C1 segment of cervical spinal cord (tissue), 14 donors: ENCODE data around the gene MAPK12.

ENCODE experiments used
- DNase-seq, 14 donors: peaks; one replicate each; lab custom pipeline; 2025; lab: John Stamatoyannopoulos, UW

The MAPK12 gene

DNA sequence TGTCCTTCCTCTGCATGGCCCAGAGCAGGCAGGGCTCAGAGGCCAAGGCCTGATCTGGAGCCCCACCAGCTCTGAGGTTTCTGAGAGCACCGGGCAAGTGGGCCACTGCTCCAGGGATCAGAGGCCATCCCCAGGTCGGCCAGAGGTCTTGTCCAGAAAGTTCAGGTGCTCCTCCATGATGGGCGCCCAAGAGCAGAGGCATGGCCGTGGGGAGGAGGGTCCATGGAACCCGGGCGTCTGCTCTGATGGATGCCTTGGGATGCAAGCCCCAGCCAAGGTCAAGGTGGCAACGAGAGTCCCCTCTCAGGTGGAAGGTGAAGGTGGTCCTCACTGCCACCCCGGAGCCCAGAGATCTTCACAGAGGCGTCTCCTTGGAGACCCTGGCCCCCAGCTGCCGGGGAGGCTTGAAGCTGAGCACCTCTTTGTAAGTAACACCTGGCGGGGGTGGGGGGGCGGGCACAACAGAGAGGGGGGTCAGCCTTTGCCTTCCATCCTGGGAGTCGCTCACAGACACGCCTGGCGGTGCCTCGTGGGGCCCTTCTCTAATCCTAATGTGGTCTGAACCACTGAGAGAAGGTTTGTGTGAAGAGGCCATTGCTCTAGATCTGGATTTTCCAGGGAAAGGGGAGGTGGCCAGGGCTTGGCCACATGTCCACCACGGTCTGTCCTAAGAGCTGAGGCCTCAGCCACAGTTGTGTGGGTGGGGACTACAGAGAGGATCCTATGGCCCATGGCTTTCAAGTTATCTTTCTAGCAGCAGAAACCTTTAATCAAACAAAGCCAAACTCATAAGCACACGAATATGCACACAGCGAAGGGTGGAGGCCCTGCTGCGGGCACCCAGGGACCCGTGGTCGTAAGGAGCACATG is 8.2 kb downstream of the MAPK12 start:
- DNase-seq = no peak

DNA sequence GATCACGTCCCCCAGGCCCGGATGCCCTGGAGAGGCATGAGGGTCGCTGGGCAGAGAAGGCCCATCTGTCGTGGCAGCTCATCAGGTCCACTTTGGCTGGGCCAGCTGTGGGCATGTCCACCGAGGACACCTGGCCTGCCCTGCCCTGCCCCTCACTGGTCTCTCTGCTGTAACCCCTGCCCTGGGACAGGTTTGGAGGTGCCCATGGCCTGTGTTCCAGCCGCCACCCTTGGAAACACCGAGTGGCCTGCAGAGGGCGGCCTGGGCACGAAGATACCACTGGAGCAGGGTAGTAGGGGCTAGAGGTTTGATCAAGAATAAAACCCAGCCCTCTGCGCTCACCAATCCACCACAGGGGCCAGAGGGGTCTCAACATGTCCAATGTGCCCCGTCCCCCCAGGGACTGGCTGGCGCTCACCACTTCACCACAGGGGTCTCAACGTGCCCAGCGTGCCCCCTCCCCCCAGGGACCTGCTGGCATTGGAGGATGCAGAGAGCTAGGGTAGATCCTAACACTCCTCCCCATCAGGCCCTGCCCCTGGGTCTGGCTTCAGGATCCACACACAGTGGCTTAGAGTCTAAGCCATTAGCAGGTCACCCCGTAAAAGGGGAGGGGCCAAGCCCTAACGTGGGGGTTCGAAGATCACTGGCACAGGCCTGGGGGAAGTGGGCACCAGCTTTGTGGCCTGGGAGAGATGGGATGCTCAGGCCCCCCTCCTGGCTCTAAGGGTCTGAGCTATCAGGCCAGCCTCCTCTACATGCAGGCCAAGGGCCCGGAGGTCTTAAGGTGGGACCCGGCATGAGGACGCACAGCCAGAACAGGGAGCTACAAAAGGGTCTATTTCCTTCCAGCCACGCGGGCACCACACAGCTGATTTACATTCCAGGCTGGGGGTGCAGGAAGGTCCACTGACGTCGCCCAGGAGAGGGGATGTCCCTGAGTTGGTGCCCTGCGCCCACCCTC is 9.1 kb downstream of the MAPK12 start:
- DNase-seq = peak in 4 of 14 donors; percentile 11 to 58 (median 33)

DNA sequence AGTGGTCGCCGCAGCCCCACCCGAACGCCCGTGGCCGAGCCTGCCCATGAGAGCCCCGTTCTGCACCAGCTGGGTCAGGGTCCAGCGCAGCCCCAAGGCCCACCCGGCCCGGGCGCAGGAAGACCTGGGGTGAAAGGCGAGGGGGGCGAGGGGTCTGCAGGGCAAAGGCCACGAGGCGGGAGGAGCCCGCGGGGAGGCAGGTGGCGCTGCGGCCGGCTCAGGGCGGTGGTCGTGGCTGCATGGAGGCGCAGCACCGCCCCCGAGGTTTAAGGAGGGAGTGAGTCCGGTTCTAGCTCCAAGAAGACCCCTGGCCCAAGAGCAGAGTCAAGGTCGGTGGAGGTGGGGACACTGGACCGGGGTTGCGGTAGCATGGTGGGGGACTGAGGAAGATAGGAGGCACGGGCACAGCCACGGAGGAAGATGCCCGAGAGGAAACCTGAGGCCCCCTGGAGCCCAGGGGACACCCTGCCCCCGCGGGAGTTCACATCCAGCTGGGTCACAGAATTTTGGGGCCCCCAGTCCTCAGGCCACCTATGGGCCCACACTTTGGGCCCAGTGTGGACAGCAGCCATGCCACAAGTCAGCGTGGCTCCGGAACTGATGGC is 9.9 kb downstream of the MAPK12 start:
- no peak for DNase-seq

DNA sequence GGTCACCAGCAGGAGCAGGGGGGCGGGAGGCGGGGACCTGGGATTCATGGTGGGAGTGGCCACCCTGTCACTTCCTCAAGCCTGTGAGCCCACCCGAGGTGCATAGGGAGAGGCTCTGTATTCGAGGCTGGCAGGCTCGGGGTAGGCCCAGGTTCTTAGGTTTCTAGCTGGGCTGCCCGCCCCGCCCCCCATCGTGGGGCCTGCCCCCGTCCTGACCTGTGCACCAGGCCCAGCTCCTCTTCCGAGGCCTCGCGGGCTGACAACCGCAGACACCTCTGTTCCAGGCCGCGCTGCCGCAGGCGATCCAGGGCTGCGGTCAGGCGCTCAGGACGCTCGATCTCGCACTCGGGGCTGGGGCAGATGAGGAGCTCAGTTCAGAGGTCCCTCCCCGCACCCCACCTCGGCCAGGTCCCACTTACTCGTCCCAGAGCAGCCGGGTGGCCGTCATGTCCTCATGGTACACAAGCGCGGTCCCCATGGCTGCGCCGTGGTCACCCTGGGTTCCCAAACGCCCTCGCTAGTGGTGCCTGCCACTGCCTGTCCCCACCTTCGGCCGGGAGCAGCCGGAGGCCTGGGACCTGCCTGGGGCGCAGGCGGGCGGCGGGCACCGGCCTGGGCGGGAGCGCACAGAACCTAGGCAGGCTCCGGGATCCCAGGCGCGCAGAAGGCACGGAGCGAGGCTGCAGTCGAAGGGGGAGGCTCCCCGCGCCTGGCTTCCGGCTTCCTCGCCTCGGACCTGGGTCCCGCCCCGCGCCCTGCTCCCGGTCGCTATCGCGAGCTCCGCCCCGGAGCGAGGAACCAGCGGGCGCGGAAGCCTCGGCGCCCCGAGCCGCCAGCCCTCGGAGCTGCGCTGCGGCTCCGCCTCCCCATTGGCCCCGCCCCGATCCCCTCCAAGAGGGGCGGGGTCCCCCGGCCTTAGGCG is 10.7 kb downstream of the MAPK12 start, which contains the start of gene HDAC10:
Gene HDAC10, minus strand, starts transcription at position 711 of the 922 bp plus-strand sequence. Its CDS starts 233 bp downstream, at position 478.
- DNase-seq = peak in 1 of 14 donors; percentile 48

DNA sequence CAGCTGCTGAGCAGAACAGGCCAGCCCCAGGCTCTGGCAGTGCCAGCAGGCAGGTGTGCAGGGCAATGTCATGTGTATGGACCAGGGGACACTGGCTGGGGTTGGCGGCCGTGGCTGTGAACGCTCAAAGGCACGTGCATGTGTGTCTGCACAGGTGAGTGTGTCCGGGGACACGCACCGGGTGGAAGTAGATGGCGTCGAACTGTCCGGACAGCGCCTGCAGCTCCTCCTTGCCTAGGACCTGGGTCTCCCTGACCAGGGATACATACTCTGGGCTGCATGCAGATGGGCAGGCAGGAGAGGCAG is 11.3 kb downstream of the MAPK12 start:
- DNase-seq = no peak

DNA sequence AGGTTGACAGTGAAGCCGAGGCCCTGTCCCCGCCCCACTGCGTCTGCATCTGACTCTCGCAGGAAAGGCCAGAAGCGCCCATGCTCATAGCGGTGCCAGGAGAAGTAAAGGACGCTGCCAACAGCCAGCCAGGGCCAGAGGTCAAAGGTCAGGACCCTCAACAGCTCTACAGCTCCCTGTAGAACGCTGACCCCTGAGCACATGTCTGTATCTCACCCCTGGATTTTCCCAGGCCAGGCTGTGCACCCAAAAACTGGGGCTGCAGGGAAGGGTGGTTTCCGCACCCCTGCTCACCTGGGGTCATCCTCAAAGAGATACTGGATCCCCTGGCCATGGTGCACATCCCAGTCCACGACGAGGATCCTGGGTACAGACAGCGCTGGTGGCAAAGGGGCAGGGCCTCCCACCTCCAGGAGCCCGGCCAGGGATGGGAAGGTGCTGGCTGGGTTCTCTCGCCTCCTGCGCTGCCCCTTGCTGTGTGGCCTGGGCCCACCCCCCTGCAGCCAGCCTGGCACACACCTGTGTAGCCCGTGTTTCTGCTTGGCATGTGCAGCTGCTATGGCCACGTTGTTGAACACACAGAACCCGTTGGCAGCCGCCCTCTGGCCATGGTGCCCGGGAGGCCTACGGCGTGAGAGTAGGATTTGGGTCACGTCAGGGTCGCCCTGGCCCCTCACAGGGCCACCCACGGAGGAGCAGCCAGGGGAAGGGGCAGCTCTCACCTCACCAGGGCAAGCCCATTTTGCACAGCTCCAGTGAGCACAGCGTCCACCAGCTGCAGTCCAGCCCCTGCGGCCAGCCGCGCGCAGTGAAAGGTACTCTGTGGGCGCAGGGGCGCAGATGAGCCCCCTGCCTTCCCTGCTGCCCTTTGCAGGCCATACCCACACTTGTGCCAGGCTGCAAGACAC is 11.9 kb downstream of the MAPK12 start:
- no peak for DNase-seq

DNA sequence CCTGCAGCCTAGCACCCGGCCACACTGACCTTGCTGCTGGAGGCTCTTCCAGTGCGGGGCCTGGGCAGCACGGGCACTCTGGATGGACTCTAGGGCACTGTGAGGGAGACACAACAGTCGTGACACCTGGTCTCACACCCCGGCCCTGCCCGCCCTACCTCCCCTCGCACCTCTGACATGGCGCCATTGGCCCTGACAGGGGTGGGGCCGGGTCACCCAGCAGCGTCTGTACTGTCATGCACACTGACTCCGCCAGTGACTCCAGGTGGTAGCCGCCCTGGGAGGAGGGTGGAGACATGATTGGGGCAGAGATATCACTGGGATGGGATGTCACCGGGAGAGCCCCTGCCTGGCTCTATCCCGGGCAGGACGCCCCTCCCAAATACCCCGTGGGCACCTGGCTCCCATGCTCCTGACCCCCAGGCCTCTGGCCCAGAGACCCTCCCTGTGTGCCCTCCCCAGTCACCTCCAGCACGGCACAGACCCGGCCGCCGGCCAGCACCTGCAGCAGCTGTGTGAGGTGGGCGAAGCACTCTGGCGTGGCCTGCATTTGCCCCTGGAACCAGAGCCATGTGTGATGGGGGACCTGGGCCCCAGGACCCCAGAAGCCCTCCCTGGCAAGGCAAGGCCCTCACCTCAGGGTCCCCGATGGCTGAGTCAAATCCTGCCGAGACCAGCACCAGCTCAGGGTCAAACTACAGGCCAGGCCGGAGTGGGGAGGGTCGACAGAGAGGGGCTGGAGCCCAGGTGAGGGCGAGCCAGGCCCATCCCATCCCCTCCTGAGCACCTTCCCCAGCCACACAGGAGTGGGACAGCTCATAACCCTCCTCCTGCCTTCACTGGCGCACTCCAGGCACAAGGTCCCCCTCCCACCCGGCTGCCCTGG is 13.0 kb downstream of the MAPK12 start:
- DNase-seq = no peak

DNA sequence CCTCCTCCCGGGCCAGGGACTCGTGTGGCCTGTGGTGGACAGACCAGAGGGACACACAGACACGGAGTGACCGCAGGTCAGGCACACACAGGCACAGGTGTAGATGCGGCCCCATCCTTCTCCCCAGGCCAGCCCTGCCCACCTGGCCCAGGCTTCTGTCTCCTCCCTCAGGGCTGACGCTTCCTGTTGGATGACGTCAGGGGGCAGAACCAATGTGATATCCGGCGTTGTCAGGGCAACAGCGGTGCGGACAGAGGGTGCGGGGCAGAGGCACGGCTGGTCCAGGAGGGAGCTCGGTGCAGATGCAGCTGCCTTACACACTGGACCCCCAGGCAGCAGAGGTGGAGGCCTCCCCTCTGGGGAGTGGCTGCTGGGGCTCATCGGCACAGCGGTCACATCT is 13.7 kb downstream of the MAPK12 start:
- DNase-seq = no peak

DNA sequence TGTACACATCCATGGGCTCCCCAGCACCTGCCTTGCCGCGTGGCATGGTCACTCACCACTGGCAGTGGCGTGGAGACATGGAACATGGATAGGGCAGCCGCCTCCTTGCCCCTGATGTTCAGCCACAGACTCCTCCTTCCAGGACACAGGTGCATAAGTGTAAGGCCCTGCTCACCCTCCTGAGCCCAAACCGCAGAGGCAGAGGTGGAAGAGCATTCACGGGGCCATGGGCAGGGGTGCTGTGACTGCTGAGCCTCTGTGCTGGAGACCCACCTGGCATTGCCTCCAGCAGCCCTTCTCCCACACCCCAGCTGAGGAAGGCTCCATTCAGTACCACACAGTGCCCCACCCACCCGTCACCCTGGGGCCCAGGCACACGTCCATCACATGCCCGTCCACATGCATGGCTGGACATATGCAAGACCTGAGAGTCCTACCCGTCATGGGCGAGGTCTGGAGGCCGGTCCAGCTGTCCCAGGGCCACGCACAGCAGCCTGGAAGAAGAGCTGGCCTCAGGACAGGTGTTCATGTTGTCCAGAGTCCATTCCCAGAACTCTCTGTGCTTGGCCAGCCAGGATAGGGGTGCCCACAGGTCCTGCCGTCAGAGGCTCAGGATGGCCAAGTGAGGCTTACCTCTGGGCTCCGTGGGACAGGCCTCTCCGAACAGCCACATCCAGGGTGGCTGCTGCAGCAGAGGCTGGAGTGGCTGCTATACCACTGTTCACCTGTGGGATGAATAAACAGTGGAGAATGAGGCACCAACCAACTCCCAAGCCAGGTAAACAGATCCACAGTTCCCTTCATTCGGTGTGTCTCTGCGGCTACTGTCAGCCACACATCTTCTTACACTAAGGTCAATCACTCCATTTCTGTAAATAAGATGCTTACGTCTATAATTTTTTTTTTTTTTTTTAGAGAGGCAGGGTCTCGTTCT is 15.0 kb downstream of the MAPK12 start:
- no peak for DNase-seq

DNA sequence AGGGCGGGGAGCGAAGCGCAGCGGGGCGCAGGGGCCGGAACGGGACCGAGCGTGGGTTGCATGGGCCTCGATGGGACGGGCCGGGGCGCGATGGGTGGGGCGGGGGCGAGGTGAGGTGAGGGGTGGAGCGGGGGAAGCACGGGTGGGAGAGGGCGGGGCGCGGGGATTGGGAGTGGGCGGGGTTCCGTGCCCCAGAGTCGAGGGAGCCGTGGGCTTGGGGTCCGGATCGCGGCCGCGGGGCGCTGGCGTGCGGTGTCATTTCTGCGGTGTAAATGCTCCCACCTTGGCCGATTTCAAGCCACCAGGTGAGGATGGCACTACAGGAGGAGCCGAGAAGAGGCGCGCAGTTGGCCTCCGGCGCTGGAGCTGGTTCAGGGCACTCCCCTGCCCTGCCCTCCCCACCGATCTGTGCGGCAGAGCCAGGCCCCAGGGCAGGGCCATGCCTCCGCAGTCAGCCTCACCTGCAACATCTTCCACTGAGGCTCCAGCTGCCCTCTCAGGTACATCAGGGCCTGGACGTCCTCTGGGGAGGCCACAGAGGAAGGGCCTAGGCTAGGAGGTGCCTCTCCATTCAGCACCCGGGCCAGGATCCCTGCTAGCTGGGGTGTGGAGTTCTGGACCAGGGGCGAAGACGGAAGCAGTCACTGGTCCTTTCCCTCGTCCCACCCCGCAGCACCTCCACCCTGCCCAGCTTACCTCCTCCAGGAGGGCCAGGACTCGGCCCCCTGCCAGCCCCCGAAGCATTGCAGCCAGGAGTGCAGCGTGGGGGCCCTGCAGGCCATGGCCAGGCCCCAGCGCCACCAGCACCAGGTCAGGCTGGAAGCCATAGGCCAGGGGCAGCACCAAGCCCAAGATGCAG is 16.0 kb downstream of the MAPK12 start:
- no peak for DNase-seq

DNA sequence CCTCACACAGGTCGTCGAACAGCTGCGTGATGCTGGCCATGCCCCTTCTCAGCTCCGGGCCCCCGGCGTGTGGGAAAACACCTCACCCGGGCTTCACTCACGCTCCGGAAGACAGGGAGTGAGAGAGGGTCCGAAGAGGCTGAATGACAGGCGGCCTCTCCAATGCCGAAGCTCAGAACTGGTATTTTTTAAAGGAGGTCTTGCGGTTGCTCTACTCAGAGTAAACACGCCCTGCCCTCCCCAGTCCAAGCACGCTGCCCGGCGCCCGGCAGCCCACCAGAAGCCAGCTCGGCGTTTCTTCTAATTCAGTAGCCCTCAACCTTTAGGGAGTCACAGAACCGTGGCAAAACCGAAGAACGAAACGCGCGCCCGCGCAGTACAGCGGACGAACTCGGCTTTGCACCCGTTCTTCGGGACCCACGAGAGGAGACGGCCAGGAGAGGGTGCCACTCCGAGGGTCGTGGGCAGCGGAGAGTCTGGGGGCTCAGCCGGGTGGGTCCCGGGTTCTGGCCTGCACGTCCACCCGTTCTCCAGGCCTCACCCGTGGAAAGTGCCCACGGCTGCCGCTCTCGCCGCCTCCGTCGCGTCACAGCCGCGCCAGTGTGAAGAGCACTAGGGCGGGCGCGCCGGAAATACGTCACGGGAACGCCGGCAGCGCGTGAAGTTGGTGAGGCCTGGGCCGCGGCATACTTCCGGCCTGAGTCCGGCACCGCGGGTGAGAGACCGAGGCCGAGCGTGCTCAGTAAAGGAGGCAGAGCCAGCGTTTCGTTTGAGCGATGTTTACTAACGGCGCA is 16.9 kb downstream of the MAPK12 start, which contains the start of gene TUBGCP6:
Gene TUBGCP6, minus strand, starts transcription at position 604 of the 794 bp plus-strand sequence. Its CDS starts 564 bp downstream, at position 40.
- peak; percentile 47 to 96 (median 87) for DNase-seq

DNA sequence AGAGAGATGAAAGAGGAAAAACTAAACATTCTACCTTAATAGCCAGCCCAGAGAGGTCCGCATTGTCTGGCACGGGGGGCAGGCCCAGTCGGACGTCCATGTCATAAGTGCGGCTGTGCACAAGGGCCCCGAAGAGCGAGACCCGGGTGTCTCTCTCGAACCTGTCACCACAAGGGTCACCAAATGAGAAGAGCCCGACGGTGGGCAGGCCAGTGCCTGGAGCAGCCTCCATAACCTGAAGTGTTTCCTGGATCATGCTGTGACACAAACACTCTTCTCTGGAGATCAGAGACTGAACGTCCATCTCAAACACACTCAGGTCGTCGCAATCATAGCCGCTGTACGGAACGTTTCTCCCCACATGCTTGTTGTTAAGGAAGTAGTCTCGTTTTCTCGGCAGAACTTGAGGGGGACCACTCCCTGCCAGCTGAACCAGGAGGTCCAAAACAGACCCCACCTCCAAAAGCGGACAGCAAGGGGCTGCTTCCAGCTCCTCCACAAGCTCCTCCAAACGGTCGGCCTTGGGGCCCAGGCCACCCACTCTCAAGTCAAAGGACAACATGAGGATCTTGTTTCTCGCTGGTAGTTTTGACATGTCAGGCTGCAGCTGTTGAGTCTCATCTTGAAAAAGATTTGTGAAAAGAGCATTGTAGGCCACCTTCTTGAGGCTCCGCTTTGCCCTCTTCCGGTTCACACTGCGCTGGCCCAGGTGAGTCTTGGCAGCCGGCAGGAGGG is 17.6 kb downstream of the MAPK12 start:
- no peak for DNase-seq

DNA sequence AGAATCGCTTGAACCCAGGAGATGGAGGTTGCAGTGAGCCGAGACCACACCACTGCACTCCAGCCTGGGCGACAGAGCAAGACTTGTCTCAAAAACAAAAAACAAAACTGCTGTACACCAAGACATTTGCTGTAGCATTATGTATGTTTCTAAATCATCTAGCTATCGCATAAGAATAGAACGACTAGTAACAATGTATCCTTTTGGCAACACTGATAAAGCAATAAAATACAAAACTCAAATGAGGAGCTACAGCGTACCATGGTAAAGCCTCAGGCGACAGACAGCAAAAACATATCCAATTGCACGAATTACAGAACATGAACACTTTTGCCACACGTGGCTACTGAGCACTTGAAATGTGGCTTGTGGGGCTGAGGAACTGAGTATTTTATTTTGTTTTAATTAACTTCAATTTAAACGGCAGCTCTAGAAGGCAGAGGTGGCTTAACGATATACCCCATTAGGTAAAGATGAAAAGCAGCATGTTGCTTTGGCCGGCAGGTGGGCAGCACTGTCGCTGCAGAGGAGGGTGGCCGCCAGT is 19.0 kb downstream of the MAPK12 start:
- no peak for DNase-seq

DNA sequence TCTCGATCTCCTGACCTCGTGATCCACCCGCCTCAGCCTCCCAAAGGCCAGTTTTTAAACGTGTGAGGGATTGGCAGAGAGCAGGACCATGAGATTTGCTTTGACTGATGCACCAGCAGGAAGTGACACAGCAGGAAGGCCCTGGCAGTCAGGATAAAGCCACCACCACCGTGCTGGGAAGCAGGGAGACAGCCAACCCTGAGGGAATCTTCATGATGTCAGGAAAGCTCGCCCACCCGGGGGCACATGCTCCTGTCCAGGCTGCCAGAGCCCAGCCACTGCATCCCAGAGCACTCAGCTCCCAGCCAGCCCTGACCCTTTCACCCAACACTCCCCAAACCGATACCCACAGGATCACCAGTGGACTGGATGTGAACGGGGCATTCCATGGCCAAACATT is 22.7 kb downstream of the MAPK12 start:
- DNase-seq = no peak
